RPMI7951 (cell line): ENCODE data around the gene TPRX1. TPM values are rescaled to one million over a fixed set of nuclear protein-coding genes. Genes with fewer than 3 reads are reported as not detected.
A peak's percentile ranks its signal among the peaks of the same experiment; 100 is the strongest.
"Not testable (repeated sequence)": the region's sequence is repeated elsewhere in the genome, so short reads cannot be mapped to it uniquely, and the experiment has no call there.

Experiments used
- DNase-seq: peaks from one replicate; pipeline ENCODE4 v3.0.0-alpha.2; 2012; ENCODE audit warnings: low read depth
- total RNA-seq: library from RNA; depleted of rRNA; stranded (reverse); fragments of >200 nt; shearing (Covaris generic); gene quantifications from 2 replicates; pipeline ENCODE4 v1.2.3, GENCODE V29; 2014

Gene TPRX1
- total RNA-seq, 1 experiment from 2014 or later = not detected

GRCh38 chr19:47768604-47769003, 35.7 kb downstream of the TPRX1 start:
- no peak for DNase-seq

- DNase-seq = no peak
These were observed 37.0 kb downstream of the TPRX1 start for GRCh38 chr19:47767349-47767748.

- no peak for DNase-seq
These were observed 37.7 kb downstream of the TPRX1 start for GRCh38 chr19:47766670-47767069.

GRCh38 chr19:47766359-47766620, 38.1 kb downstream of the TPRX1 start:
- no peak for DNase-seq

- DNase-seq = peak; percentile 48
These were observed 38.6 kb downstream of the TPRX1 start for GRCh38 chr19:47765523-47766358.

GRCh38 chr19:47764705-47765104, 39.6 kb downstream of the TPRX1 start:
- not testable (repeated sequence) for DNase-seq

- no peak for DNase-seq
These were observed 41.6 kb downstream of the TPRX1 start for GRCh38 chr19:47762615-47763308.

- DNase-seq = no peak
These were observed 42.2 kb downstream of the TPRX1 start for GRCh38 chr19:47762151-47762550.

GRCh38 chr19:47761566-47761965, 42.8 kb downstream of the TPRX1 start:
- no peak for DNase-seq

GRCh38 chr19:47760632-47760999, 43.7 kb downstream of the TPRX1 start:
- DNase-seq = no peak

GRCh38 chr19:47758443-47758804, 45.9 kb downstream of the TPRX1 start:
- no peak for DNase-seq

GRCh38 chr19:47757617-47758442, 46.5 kb downstream of the TPRX1 start:
- no peak for DNase-seq

GRCh38 chr19:47756953-47757608, 47.3 kb downstream of the TPRX1 start:
- no peak for DNase-seq

- no peak for DNase-seq
These were observed 47.8 kb downstream of the TPRX1 start for GRCh38 chr19:47756627-47756929.

GRCh38 chr19:47755762-47756626, 48.4 kb downstream of the TPRX1 start:
- no peak for DNase-seq

- no peak for DNase-seq
These were observed 49.1 kb downstream of the TPRX1 start for GRCh38 chr19:47755065-47755761.

GRCh38 chr19:47754206-47755064, 49.9 kb downstream of the TPRX1 start:
- DNase-seq = no peak

GRCh38 chr19:47752440-47753211, 51.7 kb downstream of the TPRX1 start:
- no peak for DNase-seq
